Neural cell (in vitro differentiated cells): ENCODE data around the gene STARD5. TPM values are rescaled to one million over a fixed set of nuclear protein-coding genes. Genes with fewer than 3 reads are reported as not detected.

Experiments
- H2AFZ ChIP-seq: fragments of 200-600, 300-800 bp; sonication (generic), shearing (Covaris generic); 2 replicates; pipeline ENCODE4 v1.6.0; 2014; ENCODE audit warnings: low read depth, mild to moderate bottlenecking, antibody characterized with exemption, low read length, moderate library complexity
- H3F3A ChIP-seq: fragments of 200-600 bp; shearing (Covaris generic); 2 replicates; pipeline ENCODE4 v1.6.1; 2016; ENCODE audit warnings: mild to moderate bottlenecking, moderate library complexity, mixed read lengths, antibody characterized with exemption, low read length; ENCODE audit not compliant: insufficient read depth, poor library complexity, severe bottlenecking
- H3K27ac ChIP-seq: fragments of 200-600, 300-800 bp; sonication (generic), shearing (Covaris generic); 2 replicates; pipeline ENCODE4 v1.5.1; 2014; ENCODE audit warnings: mild to moderate bottlenecking, low read length, moderate library complexity
- H3K27me3 ChIP-seq: fragments of 300-800, 200-600 bp; sonication (generic), shearing (Covaris generic); 2 replicates; pipeline ENCODE4 v1.6.0; 2014; ENCODE audit warnings: mild to moderate bottlenecking, low read depth, low read length, moderate library complexity; ENCODE audit not compliant: insufficient read depth
- H3K36me3 ChIP-seq: fragments of 300-800, 200-600 bp; sonication (generic), shearing (Covaris generic); 2 replicates; pipeline ENCODE4 v1.5.1; 2014; ENCODE audit warnings: mild to moderate bottlenecking, antibody characterized with exemption, low read length, moderate library complexity; ENCODE audit not compliant: insufficient read depth
- H3K4me2 ChIP-seq: fragments of 300-800, 200-600 bp; sonication (generic), shearing (Covaris generic); 2 replicates; pipeline ENCODE4 v1.6.0; 2014; ENCODE audit warnings: mild to moderate bottlenecking, low read length
- H3K4me3 ChIP-seq: fragments of 300-800, 200-600 bp; sonication (generic), shearing (Covaris generic); 2 replicates; pipeline ENCODE4 v1.5.1; 2014; ENCODE audit warnings: mild to moderate bottlenecking, low read length, moderate library complexity
- H3K79me2 ChIP-seq: fragments of 200-600 bp; shearing (Covaris generic); replicated peaks from 2 replicates; pipeline ENCODE4 v1.6.0; 2014; ENCODE audit warnings: mild to moderate bottlenecking, low read length, moderate library complexity; ENCODE audit not compliant: insufficient read depth
- H3K9ac ChIP-seq: fragments of 300-800, 200-600 bp; sonication (generic), shearing (Covaris generic); 2 replicates; pipeline ENCODE4 v1.6.1; 2016; ENCODE audit warnings: mild to moderate bottlenecking, low read length, mixed read lengths
- H3K9me2 ChIP-seq: fragments of 200-600 bp; shearing (Covaris generic); 2 replicates; pipeline ENCODE4 v1.6.1; 2016; ENCODE audit warnings: mild to moderate bottlenecking, low read length, mixed read lengths; ENCODE audit not compliant: insufficient read depth
- H3K9me3 ChIP-seq: fragments of 200-600, 300-800 bp; sonication (generic), shearing (Covaris generic); 2 replicates; pipeline ENCODE4 v1.6.1; 2016; ENCODE audit warnings: mild to moderate bottlenecking, mixed run types, low read length, moderate library complexity, mixed read lengths
- H4K20me1 ChIP-seq: fragments of 200-600 bp; shearing (Covaris generic); 2 replicates; pipeline ENCODE4 v1.6.1; 2016; ENCODE audit warnings: mild to moderate bottlenecking, mixed run types; ENCODE audit not compliant: insufficient read depth
- EP300 ChIP-seq: fragments of 450-650 bp; conservative IDR thresholded peaks from 2 replicates; pipeline ENCODE4 v1.6.1; 2014; ENCODE audit warnings: antibody characterized with exemption, mild to moderate bottlenecking, moderate library complexity; ENCODE audit not compliant: poor library complexity, severe bottlenecking
- EZH2 ChIP-seq: fragments of 200-600, 300-800 bp; shearing (Covaris generic), sonication (generic); IDR thresholded peaks from 2 replicates; pipeline ENCODE4 v1.6.1; 2014; ENCODE audit warnings: antibody characterized with exemption, low read length, borderline replicate concordance, mild to moderate bottlenecking; ENCODE audit not compliant: insufficient read depth, poor library complexity, severe bottlenecking
- MXI1 ChIP-seq: fragments of 450-650 bp; conservative IDR thresholded peaks from 2 replicates; pipeline ENCODE4 v1.6.1; 2014; ENCODE audit warnings: antibody characterized with exemption, mild to moderate bottlenecking; ENCODE audit not compliant: poor library complexity, severe bottlenecking
- POLR2AphosphoS5 ChIP-seq: IDR thresholded peaks from 2 replicates; pipeline ENCODE4 v1.6.1; 2012
- RAD21 ChIP-seq: fragments of 450-650 bp; conservative IDR thresholded peaks from 2 replicates; pipeline ENCODE4 v1.6.1; 2014; ENCODE audit warnings: antibody characterized with exemption, mild to moderate bottlenecking, moderate library complexity
- SMC3 ChIP-seq: fragments of 450-650 bp; conservative IDR thresholded peaks from 2 replicates; pipeline ENCODE4 v1.6.1; 2014; ENCODE audit warnings: antibody characterized with exemption, mild to moderate bottlenecking, moderate library complexity; ENCODE audit not compliant: poor library complexity
- TAF1 ChIP-seq: IDR thresholded peaks from 2 replicates; pipeline ENCODE4 v1.6.1; 2012; ENCODE audit warnings: low read depth
- polyA plus RNA-seq: library from polyadenylated mRNA; depleted of rRNA; stranded (reverse); fragments of >200 nt; gene quantifications from 2 replicates; pipeline ENCODE4 v1.2.3, GENCODE V29; 2014
- TF ChIP-seq, protein P1 (sequence below): IDR thresholded peaks from 2 replicates; pipeline ENCODE4 v1.6.1; 2012; ENCODE audit warnings: borderline replicate concordance
- TF ChIP-seq, protein P2 (sequence below): fragments of 450-650 bp; IDR thresholded peaks from 2 replicates; pipeline ENCODE4 v1.5.1; 2014; ENCODE audit warnings: antibody characterized with exemption, mild to moderate bottlenecking, moderate library complexity; ENCODE audit not compliant: poor library complexity, severe bottlenecking

The STARD5 gene
- polyA plus RNA-seq, 1 donor from 2014 or later = 0.76 TPM

DNA sequence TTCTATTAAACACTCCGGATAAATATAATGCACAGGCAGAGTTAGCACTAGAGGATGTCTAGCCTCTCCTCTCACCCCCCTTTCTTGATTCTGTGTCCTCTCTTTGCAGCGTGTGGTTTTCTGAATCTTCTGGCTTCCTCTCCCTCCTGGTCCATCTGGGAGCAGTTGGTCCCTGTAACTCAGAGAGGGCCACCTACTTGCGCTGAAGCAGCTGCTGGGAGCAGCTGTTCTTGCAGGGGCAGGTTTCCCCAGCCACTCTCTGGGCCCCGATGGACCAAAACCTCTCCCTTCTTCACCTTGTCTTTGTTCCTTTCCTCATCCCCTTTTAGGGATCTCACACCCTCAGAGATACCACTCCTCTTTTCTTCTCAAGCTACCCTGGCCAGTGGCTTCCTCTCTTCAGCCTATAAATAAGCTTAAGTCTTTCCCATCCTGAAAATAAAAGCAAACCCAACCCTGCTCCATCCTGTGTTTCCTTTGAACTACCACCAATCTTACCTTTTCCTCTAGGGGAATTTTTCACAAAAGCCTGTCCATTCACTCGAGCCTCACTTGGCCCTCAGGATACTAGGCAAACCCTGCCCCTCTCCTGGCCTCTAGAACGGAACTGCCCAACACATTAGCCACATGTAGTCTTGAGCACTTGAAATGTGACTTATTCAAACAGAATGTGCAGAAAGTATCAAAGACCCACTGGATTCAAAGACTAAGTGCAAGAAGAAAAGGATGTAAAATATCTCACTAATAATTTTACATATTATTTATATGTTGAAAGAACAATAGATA lies 59.7 kb downstream of the STARD5 start:
- no peaks in the 10 kb centered on the region for H3K9me2 ChIP-seq
- peaks cover 4% of the 10 kb centered on the region for H3K27me3 ChIP-seq
- H3K36me3 ChIP-seq = no peaks in the 10 kb centered on the region
- H3K4me3 ChIP-seq = no peak overlapping the region
- H3K9me3 ChIP-seq = no peaks in the 10 kb centered on the region
- H4K20me1 ChIP-seq = no peaks in the 10 kb centered on the region
- no peaks in the 10 kb centered on the region for H3K79me2 ChIP-seq
- TF ChIP-seq TAF1 (no peak), EZH2 (no peak), RAD21 (no peak), EP300 (no peak), POLR2AphosphoS5 (no peak), SMC3 (no peak), MXI1 (no peak)
- TF ChIP-seq, protein P1, sequence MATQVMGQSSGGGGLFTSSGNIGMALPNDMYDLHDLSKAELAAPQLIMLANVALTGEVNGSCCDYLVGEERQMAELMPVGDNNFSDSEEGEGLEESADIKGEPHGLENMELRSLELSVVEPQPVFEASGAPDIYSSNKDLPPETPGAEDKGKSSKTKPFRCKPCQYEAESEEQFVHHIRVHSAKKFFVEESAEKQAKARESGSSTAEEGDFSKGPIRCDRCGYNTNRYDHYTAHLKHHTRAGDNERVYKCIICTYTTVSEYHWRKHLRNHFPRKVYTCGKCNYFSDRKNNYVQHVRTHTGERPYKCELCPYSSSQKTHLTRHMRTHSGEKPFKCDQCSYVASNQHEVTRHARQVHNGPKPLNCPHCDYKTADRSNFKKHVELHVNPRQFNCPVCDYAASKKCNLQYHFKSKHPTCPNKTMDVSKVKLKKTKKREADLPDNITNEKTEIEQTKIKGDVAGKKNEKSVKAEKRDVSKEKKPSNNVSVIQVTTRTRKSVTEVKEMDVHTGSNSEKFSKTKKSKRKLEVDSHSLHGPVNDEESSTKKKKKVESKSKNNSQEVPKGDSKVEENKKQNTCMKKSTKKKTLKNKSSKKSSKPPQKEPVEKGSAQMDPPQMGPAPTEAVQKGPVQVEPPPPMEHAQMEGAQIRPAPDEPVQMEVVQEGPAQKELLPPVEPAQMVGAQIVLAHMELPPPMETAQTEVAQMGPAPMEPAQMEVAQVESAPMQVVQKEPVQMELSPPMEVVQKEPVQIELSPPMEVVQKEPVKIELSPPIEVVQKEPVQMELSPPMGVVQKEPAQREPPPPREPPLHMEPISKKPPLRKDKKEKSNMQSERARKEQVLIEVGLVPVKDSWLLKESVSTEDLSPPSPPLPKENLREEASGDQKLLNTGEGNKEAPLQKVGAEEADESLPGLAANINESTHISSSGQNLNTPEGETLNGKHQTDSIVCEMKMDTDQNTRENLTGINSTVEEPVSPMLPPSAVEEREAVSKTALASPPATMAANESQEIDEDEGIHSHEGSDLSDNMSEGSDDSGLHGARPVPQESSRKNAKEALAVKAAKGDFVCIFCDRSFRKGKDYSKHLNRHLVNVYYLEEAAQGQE = no peak
- TF ChIP-seq, protein P2, sequence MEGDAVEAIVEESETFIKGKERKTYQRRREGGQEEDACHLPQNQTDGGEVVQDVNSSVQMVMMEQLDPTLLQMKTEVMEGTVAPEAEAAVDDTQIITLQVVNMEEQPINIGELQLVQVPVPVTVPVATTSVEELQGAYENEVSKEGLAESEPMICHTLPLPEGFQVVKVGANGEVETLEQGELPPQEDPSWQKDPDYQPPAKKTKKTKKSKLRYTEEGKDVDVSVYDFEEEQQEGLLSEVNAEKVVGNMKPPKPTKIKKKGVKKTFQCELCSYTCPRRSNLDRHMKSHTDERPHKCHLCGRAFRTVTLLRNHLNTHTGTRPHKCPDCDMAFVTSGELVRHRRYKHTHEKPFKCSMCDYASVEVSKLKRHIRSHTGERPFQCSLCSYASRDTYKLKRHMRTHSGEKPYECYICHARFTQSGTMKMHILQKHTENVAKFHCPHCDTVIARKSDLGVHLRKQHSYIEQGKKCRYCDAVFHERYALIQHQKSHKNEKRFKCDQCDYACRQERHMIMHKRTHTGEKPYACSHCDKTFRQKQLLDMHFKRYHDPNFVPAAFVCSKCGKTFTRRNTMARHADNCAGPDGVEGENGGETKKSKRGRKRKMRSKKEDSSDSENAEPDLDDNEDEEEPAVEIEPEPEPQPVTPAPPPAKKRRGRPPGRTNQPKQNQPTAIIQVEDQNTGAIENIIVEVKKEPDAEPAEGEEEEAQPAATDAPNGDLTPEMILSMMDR = no peak
- no peaks in the 10 kb centered on the region for H3F3A ChIP-seq
- no peak overlapping the region for H3K4me2 ChIP-seq
- H3K27ac ChIP-seq = no peak overlapping the region
- no peak overlapping the region for H3K9ac ChIP-seq
- H2AFZ ChIP-seq = no peak overlapping the region

DNA sequence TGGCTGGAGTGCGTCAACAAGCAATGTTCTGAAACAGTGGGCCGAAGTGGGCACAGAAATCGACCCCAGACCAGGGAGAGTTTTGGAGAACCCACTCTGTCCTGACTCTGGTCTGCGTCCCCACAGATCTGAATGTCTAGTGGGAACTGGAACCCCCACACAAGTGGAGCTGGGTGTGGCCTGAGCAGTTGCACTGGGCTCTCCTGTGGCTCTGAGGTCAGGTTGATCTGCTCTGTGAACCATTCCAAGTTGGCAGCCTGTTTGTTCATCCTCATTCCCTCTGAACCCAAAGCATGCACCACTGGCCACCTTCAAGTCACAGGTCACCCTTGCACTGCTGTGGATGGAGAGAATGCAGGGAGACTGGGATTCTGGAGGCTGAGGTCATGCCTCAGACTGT lies 60.5 kb downstream of the STARD5 start:
- Histone ChIP-seq H3K27ac (no peak overlapping the region), H3K4me3 (no peak overlapping the region), H4K20me1 (no peaks in the 10 kb centered on the region), H3F3A (no peaks in the 10 kb centered on the region), H3K9me2 (no peaks in the 10 kb centered on the region), H3K79me2 (no peaks in the 10 kb centered on the region), H3K4me2 (no peak overlapping the region), H3K36me3 (no peaks in the 10 kb centered on the region), H3K9me3 (no peaks in the 10 kb centered on the region), H3K27me3 (no peaks in the 10 kb centered on the region), H3K9ac (no peak overlapping the region), H2AFZ (no peak overlapping the region)
- no peak for TF ChIP-seq RAD21
- no peak for TF ChIP-seq EP300
- no peak for TF ChIP-seq EZH2
- no peak for TF ChIP-seq SMC3
- no peak for TF ChIP-seq MXI1
- no peak for TF ChIP-seq TAF1
- TF ChIP-seq, protein P1 = no peak
- TF ChIP-seq, protein P2 = no peak
